BE2C (cell line): ENCODE data around the gene TMEM185B.
"Not testable (repeated sequence)": the region's sequence is repeated elsewhere in the genome, so short reads cannot be mapped to it uniquely, and the experiment has no call there.

Source experiments
- DNase-seq: peaks from one replicate; pipeline ENCODE4 v3.0.0-alpha.2; 2020
- H3K27me3 ChIP-seq: fragments of 250-450 bp; sonication (Bioruptor Pico); 2 replicates; pipeline ENCODE4 v1.5.1; 2020; ENCODE audit warnings: mild to moderate bottlenecking
- H3K36me3 ChIP-seq: fragments of 250-450 bp; sonication (Bioruptor Pico); 2 replicates; pipeline ENCODE4 v1.5.1; 2020; ENCODE audit warnings: mild to moderate bottlenecking
- H3K4me1 ChIP-seq: fragments of 250-450 bp; sonication (Bioruptor Pico); 2 replicates; pipeline ENCODE4 v1.5.1; 2020
- H3K4me3 ChIP-seq: 2 replicates; pipeline ENCODE4 v1.5.1; 2011; ENCODE audit warnings: low read depth, low read length
- H3K9me3 ChIP-seq: fragments of 250-450 bp; sonication (Bioruptor Pico); 2 replicates; pipeline ENCODE4 v1.5.1; 2020
- CTCF ChIP-seq: IDR thresholded peaks from 2 replicates; pipeline ENCODE4 v1.5.1; 2012; ENCODE audit warnings: mild to moderate bottlenecking, low read depth, low read length

TMEM185B gene

DNA sequence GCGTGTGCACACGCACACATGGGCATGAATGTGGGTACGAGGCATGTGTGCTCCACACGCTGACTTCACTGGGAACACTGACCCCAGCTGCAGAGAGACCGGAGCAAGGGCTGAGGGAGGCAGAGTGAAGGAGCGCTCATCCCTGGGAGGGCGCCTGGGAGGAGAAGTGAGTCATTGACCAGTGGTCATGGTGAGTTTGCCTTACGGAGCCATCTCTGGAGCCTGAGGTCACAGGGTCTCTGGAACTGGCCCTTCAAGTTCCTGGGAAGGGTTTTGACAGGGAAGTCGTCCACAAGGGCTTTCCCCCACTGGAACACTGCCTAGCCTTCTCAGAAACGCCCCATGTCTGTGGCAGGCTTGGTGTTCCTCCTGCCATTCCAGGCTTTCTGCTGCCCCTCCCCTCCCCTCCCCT lies 14.3 kb upstream of the TMEM185B start:
- no peak for TF ChIP-seq CTCF
- H3K27me3 ChIP-seq, result no peaks in the 10 kb centered on the region
- no peak overlapping the region for H3K4me3 ChIP-seq
- no peaks in the 10 kb centered on the region for H3K4me1 ChIP-seq
- no peaks in the 10 kb centered on the region for H3K36me3 ChIP-seq
- no peak for DNase-seq
- H3K9me3 ChIP-seq, result no peaks in the 10 kb centered on the region

DNA sequence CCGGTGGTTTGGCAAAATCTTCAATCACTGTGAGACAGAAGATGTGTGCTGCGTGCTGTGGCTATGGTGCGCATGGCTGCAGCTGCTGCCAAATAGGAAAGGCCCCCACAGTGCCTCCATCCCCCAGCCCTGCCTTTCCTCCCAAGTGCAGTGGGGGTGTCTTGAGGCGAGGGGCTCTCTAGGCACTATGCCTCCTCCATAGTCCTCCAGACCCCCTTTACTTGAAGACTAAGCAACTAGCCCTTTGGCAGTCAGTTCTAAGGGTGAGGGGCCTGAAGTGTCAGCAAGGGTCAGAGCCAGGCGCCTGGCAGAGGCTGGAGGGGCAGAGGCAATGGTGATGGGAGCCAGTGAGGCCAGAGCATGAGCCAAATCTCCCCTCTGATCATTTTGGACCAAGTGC lies 13.6 kb upstream of the TMEM185B start:
- no peak overlapping the region for H3K4me3 ChIP-seq
- no peaks in the 10 kb centered on the region for H3K9me3 ChIP-seq
- no peaks in the 10 kb centered on the region for H3K36me3 ChIP-seq
- TF ChIP-seq CTCF, result no peak
- no peaks in the 10 kb centered on the region for H3K27me3 ChIP-seq
- H3K4me1 ChIP-seq, result no peaks in the 10 kb centered on the region
- DNase-seq, result no peak

DNA sequence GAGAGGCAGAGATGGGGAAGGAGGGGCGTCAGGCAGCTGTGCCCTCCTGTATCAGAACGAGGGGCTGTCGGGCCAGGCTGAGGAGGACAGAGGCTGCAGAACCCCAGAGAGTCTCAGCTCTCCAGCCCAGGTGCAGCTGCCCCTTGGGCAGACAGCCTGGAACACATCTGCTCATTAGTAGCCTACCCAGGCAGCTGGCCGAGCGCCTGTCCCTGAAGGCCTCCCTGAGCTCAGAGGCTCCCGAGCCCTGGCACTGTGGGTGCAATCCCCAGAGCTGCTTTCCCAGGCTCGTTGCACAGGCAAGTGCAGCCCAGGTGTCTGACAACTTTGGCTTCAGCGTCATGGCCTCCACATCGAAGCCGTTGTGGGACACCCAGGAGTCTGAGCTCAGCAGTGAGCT lies 13.1 kb upstream of the TMEM185B start:
- no peaks in the 10 kb centered on the region for H3K4me1 ChIP-seq
- DNase-seq, result no peak
- no peak for TF ChIP-seq CTCF
- no peaks in the 10 kb centered on the region for H3K27me3 ChIP-seq
- H3K4me3 ChIP-seq, result no peak overlapping the region
- H3K36me3 ChIP-seq, result no peaks in the 10 kb centered on the region
- no peaks in the 10 kb centered on the region for H3K9me3 ChIP-seq

DNA sequence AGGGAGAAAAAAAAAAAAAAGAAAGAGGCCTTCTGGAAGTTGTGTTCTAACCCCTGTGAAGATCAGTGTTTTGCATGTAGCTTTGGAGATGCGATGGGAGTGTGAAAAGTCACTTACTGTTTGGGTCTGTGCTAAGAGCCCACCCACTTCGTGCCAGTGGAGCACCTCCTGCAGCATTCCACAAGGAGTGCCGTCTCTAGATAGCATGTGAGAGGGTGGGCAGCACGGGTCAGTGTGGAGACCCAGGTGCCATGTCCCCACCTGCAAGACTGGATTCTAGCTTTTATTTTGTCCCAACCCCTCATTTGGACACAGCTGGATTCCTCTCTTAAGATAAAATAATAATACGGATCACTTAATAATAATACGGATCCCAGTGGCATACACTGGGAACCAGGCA lies 12.5 kb upstream of the TMEM185B start:
- Histone ChIP-seq H3K27me3 (no peaks in the 10 kb centered on the region), H3K4me3 (no peak overlapping the region), H3K4me1 (no peaks in the 10 kb centered on the region), H3K36me3 (no peaks in the 10 kb centered on the region), H3K9me3 (no peaks in the 10 kb centered on the region)
- DNase-seq, result no peak
- TF ChIP-seq CTCF, result no peak

DNA sequence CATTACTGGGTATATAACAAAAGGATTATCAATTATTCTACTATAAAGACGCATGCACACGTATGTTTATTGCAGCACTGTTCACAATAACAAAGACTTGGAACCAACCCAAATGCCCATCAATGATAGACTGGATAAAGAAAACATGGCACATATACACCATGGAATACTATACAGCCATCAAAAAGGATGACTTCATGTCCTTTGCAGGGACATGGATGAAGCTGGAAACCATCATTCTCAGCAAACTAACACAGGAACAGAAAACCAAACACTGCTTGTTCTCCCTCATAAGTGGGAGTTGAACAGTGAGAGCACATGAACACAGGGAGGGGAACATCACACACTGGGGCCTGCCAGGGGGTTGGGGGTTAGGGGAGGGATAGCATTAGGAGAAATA lies 12.0 kb upstream of the TMEM185B start:
- H3K9me3 ChIP-seq, DNase-seq, H3K4me1 ChIP-seq, H3K36me3 ChIP-seq, H3K4me3 ChIP-seq, H3K27me3 ChIP-seq: not testable (repeated sequence)

DNA sequence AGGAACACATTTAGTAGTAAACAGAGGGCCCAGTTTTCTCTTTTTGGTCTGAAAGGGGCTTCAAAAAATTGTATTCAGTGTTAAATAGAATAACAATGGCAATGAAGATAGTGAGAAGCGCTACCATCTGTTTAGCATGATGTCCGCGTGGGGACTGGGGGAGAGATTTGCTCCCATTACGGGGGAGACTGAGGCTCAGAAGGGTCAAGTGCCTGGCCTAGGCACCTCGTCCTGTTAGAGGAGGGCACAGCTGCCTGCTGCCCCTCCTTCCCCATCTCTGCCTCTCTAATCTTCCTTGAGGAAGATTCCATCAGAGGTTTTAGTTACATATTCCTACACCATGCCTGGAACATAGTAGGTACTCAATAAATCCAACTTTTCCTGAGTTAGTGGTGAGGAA lies 10.1 kb upstream of the TMEM185B start:
- TF ChIP-seq CTCF, result no peak
- no peaks in the 10 kb centered on the region for H3K36me3 ChIP-seq
- H3K4me1 ChIP-seq, result no peaks in the 10 kb centered on the region
- no peaks in the 10 kb centered on the region for H3K9me3 ChIP-seq
- no peak for DNase-seq
- no peak overlapping the region for H3K4me3 ChIP-seq
- H3K27me3 ChIP-seq, result no peaks in the 10 kb centered on the region

DNA sequence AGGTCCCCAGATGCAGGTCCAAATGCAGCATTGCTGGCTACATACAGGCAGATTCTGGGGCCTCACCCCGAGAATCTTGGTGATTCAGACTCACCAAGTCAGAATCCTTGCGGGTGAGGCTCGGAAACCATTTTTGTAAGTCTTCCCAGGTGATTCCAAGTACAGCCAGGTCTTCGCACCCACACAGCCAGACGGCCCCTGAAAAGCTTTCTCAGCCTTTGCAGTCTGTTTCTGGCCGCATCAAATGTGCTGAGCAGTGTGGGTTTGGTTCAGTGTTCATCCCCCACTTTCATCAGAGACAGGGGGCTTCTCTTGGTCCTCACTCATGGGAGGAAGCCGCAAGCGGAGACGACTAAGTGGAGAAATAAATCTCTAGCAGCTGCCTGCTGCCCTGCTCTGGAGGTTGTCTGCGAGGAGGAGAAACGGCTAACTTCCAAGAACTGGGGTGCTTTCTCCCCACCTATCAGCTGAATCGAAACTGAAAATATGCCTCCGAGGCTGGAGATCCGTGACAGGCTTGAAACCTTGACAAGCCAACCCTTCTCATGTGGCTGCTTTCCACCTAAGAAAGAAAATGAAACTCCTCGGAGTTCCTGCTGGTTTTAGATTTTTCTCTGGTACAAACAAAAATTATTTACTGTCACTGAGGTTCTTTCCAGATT lies 8.9 kb upstream of the TMEM185B start:
- Histone ChIP-seq H3K4me1 (peaks cover 4% of the 10 kb centered on the region), H3K4me3 (no peak overlapping the region), H3K27me3 (no peaks in the 10 kb centered on the region), H3K36me3 (no peaks in the 10 kb centered on the region), H3K9me3 (no peaks in the 10 kb centered on the region)
- DNase-seq, result no peak
- no peak for TF ChIP-seq CTCF
